Panc1 (cell line): ENCODE data around the gene ARMS2.

Source experiments
- POLR2AphosphoS5 ChIP-seq: IDR thresholded peaks from 2 replicates; pipeline ENCODE4 v1.6.1; 2012; ENCODE audit warnings: mild to moderate bottlenecking, low read depth, low read length, moderate library complexity
- SIN3A ChIP-seq: IDR thresholded peaks from 2 replicates; pipeline ENCODE4 v1.6.1; 2012; ENCODE audit warnings: low read depth, mild to moderate bottlenecking, low read length, moderate library complexity, borderline replicate concordance; ENCODE audit not compliant: insufficient read depth
- TCF7L2 ChIP-seq: IDR thresholded peaks from 2 replicates; pipeline ENCODE4 v1.6.1; 2011; ENCODE audit warnings: mild to moderate bottlenecking, low read depth, low read length, inconsistent platforms
- TF ChIP-seq, protein P1 (sequence below): fragments of 450-650 bp; IDR thresholded peaks from 2 replicates; pipeline ENCODE4 v1.5.1; 2017; ENCODE audit warnings: mild to moderate bottlenecking
- TF ChIP-seq, protein P2 (sequence below), 2 experiments: IDR thresholded peaks; 2 replicates each; pipeline ENCODE4 v1.6.1; 2011 to 2012; ENCODE audit warnings: low read depth in 2 of 2, control low read depth in 1 of 2, low read length in 1 of 2, mild to moderate bottlenecking in 1 of 2, moderate library complexity in 1 of 2; ENCODE audit not compliant: insufficient read depth in 1 of 2

DNA sequence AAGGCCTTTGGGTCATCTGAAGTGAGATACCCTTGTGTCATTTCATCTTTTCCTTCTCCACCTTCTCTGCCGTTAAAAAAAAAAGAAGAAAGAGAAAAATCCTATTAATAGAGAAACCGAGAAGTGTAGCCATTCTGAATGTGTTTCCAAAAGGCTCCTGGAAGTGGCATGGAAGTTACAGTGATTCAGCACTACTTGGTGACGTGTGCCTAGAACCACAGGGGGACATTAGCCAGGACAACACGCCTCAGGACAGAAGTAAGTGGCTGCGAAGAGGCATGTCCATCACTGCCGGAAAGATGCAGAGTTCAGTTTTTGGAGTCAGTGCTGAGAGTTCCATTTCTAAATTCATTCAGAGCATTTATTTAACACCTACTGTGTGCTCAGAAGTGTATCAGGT is 13.2 kb downstream of the ARMS2 start:
- TF ChIP-seq, protein P1, sequence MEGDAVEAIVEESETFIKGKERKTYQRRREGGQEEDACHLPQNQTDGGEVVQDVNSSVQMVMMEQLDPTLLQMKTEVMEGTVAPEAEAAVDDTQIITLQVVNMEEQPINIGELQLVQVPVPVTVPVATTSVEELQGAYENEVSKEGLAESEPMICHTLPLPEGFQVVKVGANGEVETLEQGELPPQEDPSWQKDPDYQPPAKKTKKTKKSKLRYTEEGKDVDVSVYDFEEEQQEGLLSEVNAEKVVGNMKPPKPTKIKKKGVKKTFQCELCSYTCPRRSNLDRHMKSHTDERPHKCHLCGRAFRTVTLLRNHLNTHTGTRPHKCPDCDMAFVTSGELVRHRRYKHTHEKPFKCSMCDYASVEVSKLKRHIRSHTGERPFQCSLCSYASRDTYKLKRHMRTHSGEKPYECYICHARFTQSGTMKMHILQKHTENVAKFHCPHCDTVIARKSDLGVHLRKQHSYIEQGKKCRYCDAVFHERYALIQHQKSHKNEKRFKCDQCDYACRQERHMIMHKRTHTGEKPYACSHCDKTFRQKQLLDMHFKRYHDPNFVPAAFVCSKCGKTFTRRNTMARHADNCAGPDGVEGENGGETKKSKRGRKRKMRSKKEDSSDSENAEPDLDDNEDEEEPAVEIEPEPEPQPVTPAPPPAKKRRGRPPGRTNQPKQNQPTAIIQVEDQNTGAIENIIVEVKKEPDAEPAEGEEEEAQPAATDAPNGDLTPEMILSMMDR, result no peak
- TF ChIP-seq, protein P2, sequence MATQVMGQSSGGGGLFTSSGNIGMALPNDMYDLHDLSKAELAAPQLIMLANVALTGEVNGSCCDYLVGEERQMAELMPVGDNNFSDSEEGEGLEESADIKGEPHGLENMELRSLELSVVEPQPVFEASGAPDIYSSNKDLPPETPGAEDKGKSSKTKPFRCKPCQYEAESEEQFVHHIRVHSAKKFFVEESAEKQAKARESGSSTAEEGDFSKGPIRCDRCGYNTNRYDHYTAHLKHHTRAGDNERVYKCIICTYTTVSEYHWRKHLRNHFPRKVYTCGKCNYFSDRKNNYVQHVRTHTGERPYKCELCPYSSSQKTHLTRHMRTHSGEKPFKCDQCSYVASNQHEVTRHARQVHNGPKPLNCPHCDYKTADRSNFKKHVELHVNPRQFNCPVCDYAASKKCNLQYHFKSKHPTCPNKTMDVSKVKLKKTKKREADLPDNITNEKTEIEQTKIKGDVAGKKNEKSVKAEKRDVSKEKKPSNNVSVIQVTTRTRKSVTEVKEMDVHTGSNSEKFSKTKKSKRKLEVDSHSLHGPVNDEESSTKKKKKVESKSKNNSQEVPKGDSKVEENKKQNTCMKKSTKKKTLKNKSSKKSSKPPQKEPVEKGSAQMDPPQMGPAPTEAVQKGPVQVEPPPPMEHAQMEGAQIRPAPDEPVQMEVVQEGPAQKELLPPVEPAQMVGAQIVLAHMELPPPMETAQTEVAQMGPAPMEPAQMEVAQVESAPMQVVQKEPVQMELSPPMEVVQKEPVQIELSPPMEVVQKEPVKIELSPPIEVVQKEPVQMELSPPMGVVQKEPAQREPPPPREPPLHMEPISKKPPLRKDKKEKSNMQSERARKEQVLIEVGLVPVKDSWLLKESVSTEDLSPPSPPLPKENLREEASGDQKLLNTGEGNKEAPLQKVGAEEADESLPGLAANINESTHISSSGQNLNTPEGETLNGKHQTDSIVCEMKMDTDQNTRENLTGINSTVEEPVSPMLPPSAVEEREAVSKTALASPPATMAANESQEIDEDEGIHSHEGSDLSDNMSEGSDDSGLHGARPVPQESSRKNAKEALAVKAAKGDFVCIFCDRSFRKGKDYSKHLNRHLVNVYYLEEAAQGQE (IDR thresholded peaks at IDR 0.05; ENCODE audit: insufficient read depth in 1 of 2, low read depth in 2 of 2, low read length in 1 of 2), result no peak
- TF ChIP-seq POLR2AphosphoS5, result no peak
- TF ChIP-seq SIN3A, result no peak
- TF ChIP-seq TCF7L2, result no peak
